ENCODE data around the gene APBB1IP.
"Not testable (repeated sequence)": the region's sequence is repeated elsewhere in the genome, so short reads cannot be mapped to it uniquely, and the experiment has no call there.

The APBB1IP gene, protein sequence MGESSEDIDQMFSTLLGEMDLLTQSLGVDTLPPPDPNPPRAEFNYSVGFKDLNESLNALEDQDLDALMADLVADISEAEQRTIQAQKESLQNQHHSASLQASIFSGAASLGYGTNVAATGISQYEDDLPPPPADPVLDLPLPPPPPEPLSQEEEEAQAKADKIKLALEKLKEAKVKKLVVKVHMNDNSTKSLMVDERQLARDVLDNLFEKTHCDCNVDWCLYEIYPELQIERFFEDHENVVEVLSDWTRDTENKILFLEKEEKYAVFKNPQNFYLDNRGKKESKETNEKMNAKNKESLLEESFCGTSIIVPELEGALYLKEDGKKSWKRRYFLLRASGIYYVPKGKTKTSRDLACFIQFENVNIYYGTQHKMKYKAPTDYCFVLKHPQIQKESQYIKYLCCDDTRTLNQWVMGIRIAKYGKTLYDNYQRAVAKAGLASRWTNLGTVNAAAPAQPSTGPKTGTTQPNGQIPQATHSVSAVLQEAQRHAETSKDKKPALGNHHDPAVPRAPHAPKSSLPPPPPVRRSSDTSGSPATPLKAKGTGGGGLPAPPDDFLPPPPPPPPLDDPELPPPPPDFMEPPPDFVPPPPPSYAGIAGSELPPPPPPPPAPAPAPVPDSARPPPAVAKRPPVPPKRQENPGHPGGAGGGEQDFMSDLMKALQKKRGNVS

DNA sequence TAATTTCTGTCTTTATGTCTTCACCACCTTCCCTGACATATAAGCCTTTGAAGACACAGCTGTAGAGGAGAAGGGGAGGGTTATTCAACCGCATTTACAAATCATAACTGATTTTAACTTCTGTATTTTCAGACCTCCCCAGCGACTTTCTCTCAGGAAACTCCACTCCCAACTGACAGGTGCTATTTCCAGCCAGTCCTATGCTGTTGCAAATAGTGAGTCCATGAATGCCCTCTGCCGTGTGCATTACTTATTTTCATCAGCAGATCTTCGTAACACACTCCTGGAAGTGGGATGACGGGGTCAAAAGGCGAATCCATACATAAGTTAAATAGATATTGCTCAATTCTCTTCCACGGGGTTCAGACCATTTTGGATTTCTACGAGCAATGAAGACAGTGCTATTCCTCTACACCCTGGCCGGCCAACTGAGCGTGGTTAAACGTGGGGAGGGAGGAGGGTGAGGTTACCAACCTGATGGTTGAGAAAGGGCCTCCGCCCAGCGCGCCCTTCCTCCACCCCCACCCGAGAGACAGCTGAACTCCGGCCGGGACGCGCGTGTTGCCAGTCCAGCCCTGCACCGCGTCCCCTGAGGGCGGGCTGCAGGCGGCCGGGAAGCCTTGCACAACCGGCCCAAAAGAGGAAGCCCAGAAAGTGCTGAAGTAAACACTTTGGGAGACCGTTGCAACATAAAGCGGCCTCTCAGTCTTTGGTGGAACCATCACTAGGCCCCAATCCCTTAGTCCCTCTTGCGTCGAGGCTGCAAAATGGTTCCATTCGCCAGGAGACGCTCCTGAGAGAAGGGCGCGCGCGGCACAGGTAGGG is at the start of gene APBB1IP:
TSS of gene APBB1IP (plus strand) at position 705 of the 825 bp plus-strand sequence. CDS start 53,986 bp downstream, outside the sequence.
- no peak within 1 kb of the TSS for H3K4me3 ChIP-seq (ENCODE audit: low read depth, low read length)
- TF ChIP-seq, protein P1, sequence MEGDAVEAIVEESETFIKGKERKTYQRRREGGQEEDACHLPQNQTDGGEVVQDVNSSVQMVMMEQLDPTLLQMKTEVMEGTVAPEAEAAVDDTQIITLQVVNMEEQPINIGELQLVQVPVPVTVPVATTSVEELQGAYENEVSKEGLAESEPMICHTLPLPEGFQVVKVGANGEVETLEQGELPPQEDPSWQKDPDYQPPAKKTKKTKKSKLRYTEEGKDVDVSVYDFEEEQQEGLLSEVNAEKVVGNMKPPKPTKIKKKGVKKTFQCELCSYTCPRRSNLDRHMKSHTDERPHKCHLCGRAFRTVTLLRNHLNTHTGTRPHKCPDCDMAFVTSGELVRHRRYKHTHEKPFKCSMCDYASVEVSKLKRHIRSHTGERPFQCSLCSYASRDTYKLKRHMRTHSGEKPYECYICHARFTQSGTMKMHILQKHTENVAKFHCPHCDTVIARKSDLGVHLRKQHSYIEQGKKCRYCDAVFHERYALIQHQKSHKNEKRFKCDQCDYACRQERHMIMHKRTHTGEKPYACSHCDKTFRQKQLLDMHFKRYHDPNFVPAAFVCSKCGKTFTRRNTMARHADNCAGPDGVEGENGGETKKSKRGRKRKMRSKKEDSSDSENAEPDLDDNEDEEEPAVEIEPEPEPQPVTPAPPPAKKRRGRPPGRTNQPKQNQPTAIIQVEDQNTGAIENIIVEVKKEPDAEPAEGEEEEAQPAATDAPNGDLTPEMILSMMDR (IDR thresholded peaks at IDR 0.05; ENCODE audit: control insufficient read depth, extremely low read depth, insufficient read depth) = no peak

DNA sequence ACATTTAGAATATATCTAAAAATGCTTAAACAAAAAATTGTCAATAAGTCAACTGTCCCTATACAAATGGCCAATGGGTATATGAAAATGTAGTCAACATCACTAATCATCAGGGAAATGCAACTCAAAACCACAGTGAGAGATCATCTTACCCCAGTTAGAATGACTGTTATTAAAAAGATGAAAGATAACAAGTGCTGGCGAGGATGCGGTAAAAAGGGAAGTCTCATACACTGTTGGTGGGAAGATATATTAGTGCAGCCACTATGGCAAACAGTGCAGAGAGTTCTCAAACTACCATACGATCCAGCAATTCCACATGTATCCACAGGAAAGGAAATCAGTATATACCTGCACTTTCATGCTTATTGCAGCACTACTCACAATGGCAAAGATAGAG is 48.6 kb upstream of the APBB1IP start:
- TF ChIP-seq, protein P1 (IDR thresholded peaks at IDR 0.05; ENCODE audit: control insufficient read depth, extremely low read depth, insufficient read depth) = no peak
- H3K4me3 ChIP-seq (ENCODE audit: low read depth, low read length) = no peak overlapping the region
- DNase-seq (ENCODE audit: low read depth) = no peak

More for the DNA sequence above, at the start of gene APBB1IP:
- DNase-seq (ENCODE audit: low read depth) = no peak

DNA sequence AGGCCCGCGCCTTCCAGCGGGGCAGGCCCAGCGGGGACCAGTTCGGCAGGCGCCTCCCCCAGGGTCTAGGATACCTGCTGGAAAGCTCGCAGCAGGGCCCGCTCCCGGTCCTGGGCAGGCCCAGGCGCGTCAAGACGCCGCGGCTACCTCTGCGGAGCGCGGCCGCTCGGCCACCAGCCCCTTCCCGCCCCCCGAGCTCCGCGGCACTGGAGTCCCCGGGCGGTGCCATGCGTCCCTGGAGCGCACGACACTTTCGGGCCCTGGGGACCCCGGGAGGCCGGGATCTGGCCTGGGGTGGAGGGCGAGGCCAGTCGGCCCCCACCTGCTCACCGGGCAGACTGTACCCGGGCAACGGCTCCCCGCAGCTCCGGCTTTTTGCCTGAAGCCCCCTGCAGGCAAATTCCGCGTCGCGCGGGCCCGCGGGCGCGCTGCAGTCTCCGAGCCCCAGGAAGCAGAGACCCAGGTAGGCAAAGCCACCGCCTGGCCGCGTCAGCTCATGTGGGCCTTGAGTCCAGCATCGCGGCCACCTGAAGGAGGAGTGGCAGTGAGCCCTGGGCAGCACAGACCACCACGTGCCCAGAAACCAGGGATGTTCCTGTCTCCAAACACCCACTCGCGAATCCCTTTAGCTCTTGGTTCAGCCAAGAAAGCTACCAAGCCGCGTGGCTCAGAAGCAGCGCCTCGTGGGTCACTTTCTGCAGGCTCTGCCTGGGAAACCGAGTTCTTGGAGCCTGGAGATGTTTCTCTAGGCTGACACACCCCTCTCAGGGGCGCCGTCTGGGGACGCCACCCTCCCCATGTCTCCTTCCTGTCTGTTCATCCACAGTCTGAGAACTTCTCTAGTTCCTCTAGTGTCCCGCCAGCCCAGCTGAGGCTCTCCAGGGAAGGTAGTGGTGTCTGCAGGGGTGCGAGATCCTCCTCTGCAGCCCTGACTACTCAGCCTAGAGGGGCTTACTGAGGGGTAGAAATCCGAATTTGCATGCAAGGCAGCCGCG is 46.1 kb upstream of the APBB1IP start:
- no peak overlapping the region for H3K4me3 ChIP-seq (ENCODE audit: low read depth, low read length)
- TF ChIP-seq, protein P1 (IDR thresholded peaks at IDR 0.05; ENCODE audit: control insufficient read depth, extremely low read depth, insufficient read depth) = no peak
- no peak for DNase-seq (ENCODE audit: low read depth)

DNA sequence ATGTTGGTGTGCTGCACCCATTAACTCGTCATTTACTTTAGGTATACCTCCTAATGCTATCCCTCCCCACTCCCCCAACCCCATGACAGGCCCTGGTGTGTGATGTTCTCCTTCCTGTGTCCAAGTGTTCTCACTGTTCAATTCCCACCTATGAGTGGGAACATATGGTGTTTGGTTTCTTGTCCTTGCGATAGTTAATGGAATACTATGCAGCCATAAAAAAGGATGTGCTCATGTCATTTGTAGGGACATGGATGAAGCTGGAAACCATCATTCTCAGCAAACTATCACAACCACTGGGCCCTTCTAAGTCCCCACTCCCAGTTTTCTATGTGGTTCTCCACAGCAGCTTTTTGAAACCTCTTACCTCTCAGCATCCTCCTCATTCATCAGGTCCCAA is 39.8 kb upstream of the APBB1IP start:
- not testable (repeated sequence) for H3K4me3 ChIP-seq (ENCODE audit: low read depth, low read length); DNase-seq (ENCODE audit: low read depth)

DNA sequence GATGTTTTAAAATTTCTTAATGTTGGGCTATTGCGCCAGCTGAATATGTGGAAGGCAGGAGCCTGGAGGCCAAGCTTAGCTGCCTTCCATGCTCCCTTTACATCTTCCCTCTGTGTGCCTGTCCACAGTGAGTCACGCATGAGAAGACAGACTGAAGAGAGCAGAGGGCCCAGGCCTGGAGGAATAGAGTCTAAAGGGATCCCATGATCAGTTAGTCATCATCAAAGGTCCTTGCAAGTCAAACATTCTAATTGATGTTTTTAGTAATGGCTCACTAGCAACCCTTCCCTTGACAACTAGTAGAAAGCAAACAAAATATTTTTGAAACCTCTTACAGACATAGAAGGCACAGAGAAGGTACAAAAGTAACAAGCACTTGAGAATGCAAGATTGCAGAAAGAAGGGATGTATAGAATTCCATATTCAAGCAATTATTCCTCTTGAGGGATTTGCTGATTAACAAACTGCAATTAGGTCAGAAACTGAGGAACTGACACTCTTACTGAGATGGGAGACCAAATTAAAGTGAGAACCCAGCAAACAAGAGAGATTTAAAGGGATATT is 30.7 kb upstream of the APBB1IP start:
- TF ChIP-seq, protein P1 (IDR thresholded peaks at IDR 0.05; ENCODE audit: control insufficient read depth, extremely low read depth, insufficient read depth) = no peak
- no peak overlapping the region for H3K4me3 ChIP-seq (ENCODE audit: low read depth, low read length)
- no peak for DNase-seq (ENCODE audit: low read depth)

DNA sequence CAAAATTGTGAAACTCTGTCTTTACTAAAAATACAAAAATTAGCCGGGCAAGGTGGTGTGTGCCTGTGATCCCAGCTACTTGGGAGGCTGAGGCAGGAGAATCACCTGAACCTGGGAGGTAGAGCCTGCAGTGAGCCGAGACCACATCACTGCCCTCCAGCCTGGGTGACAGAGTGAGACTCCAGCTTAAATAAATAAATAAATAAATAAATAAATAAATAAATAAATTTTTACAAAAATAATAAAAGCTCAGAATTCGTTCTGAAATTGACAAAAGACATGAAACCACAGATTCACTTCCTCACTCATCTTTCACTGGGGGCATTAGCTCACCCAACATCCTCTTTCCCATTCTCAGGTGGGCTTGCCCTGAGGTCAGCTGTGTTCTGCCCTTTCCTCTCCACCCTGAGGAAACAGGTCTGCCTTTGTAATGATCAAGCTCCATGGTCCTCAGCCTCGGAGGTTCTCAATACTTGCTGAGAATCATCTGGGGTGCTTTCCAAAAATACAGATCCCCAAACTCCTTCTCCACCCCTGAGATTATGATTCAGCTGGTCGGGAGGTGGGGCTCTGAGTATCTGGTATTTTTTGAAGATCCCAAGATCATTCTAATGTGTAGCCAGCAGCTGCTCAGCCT is 29.2 kb upstream of the APBB1IP start:
- TF ChIP-seq, protein P1 (IDR thresholded peaks at IDR 0.05; ENCODE audit: control insufficient read depth, extremely low read depth, insufficient read depth) = no peak
- H3K4me3 ChIP-seq (ENCODE audit: low read depth, low read length) = no peak overlapping the region
- no peak for DNase-seq (ENCODE audit: low read depth)

Measured in LNCaP clone FGC (cell line).